Trophoblast cell (in vitro differentiated cells and primary cell): Measurements from ENCODE around the gene RHOD.
A peak's percentile ranks its signal among the peaks of the same experiment; 100 is the strongest.

Experiments used
- DNase-seq, 2 donors: peaks; one replicate each; pipeline ENCODE4 v3.0.0-alpha.2; 2016
- H2AFZ ChIP-seq: 2 replicates; pipeline ENCODE4 v1.6.1; 2013; ENCODE audit warnings: low read length, moderate library complexity, mild to moderate bottlenecking; ENCODE audit not compliant: insufficient read depth, poor library complexity
- H2AK5ac ChIP-seq: 2 replicates; pipeline ENCODE4 v1.6.1; 2013; ENCODE audit warnings: mild to moderate bottlenecking, low read length
- H2BK120ac ChIP-seq: 2 replicates; pipeline ENCODE4 v1.6.1; 2013; ENCODE audit warnings: low read length, mild to moderate bottlenecking, moderate library complexity; ENCODE audit not compliant: insufficient read depth, poor library complexity
- H2BK12ac ChIP-seq: 2 replicates; pipeline ENCODE4 v1.6.1; 2013; ENCODE audit warnings: mild to moderate bottlenecking, low read length, moderate library complexity
- H2BK5ac ChIP-seq: 2 replicates; pipeline ENCODE4 v1.6.1; 2013; ENCODE audit warnings: low read length, low read depth, moderate library complexity, mild to moderate bottlenecking; ENCODE audit not compliant: poor library complexity
- H3K14ac ChIP-seq: 2 replicates; pipeline ENCODE4 v1.6.1; 2013; ENCODE audit warnings: mild to moderate bottlenecking, low read length
- H3K18ac ChIP-seq: 2 replicates; pipeline ENCODE4 v1.6.1; 2013; ENCODE audit warnings: mild to moderate bottlenecking, low read length
- H3K23ac ChIP-seq: 2 replicates; pipeline ENCODE4 v1.6.1; 2013; ENCODE audit warnings: low read length
- H3K27ac ChIP-seq: 2 replicates; pipeline ENCODE4 v1.5.1; 2013; ENCODE audit warnings: low read depth, mild to moderate bottlenecking, inconsistent platforms, low read length, moderate library complexity
- H3K27me3 ChIP-seq: 2 replicates; pipeline ENCODE4 v1.6.1; 2013; ENCODE audit warnings: inconsistent platforms, mild to moderate bottlenecking, low read length, moderate library complexity; ENCODE audit not compliant: insufficient read depth
- H3K36me3 ChIP-seq, 2 experiments: 1 replicate in 1 of 2; 2 replicates in 1 of 2; pipeline ENCODE4 v1.6.1; 2013; ENCODE audit warnings: low read length in 2 of 2, mild to moderate bottlenecking in 2 of 2, moderate library complexity in 1 of 2; ENCODE audit not compliant: insufficient read depth in 2 of 2, control insufficient read depth in 1 of 2
- H3K4ac ChIP-seq: 2 replicates; pipeline ENCODE4 v1.6.1; 2013; ENCODE audit warnings: low read depth, mild to moderate bottlenecking, low read length, moderate library complexity
- H3K4me1 ChIP-seq, 2 experiments: 1 replicate in 1 of 2; 2 replicates in 1 of 2; pipeline ENCODE4 v1.6.1; 2013; ENCODE audit warnings: low read length in 2 of 2, mild to moderate bottlenecking in 2 of 2, moderate library complexity in 1 of 2; ENCODE audit not compliant: insufficient read depth in 2 of 2, control insufficient read depth in 1 of 2
- H3K4me2 ChIP-seq: 2 replicates; pipeline ENCODE4 v1.6.1; 2013; ENCODE audit warnings: inconsistent platforms, mild to moderate bottlenecking, low read length, moderate library complexity
- H3K4me3 ChIP-seq: 2 replicates; pipeline ENCODE4 v1.5.1; 2013; ENCODE audit warnings: mild to moderate bottlenecking, low read depth, low read length, inconsistent platforms
- H3K79me1 ChIP-seq: one replicate; pipeline ENCODE4 v1.6.1; 2013; ENCODE audit warnings: low read length
- H3K79me2 ChIP-seq: 2 replicates; pipeline ENCODE4 v1.6.1; 2013; ENCODE audit warnings: low read length, mild to moderate bottlenecking; ENCODE audit not compliant: control insufficient read depth, insufficient read depth, poor library complexity
- H3K9ac ChIP-seq: 2 replicates; pipeline ENCODE4 v1.6.1; 2013; ENCODE audit warnings: mild to moderate bottlenecking, low read length
- H3K9me3 ChIP-seq: 2 replicates; pipeline ENCODE4 v1.6.1; 2013; ENCODE audit warnings: low read depth, mild to moderate bottlenecking, control low read depth, inconsistent platforms, low read length; ENCODE audit not compliant: insufficient read depth
- H4K12ac ChIP-seq: 2 replicates; pipeline ENCODE4 v1.6.1; 2013; ENCODE audit warnings: low read depth, mild to moderate bottlenecking, low read length, moderate library complexity
- H4K8ac ChIP-seq: 2 replicates; pipeline ENCODE4 v1.6.1; 2013; ENCODE audit warnings: low read depth, mild to moderate bottlenecking, low read length, moderate library complexity
- H4K91ac ChIP-seq: one replicate; pipeline ENCODE4 v1.6.1; 2013; ENCODE audit warnings: low read depth, mild to moderate bottlenecking, low read length, moderate library complexity
- WGBS: extraction: QIAGEN DNeasy Blood & Tissue Kit; methylation state at CpG from one replicate; pipeline ENCODE4 v1.1.7; 2013; ENCODE audit warnings: missing lambda C conversion rate; ENCODE audit not compliant: insufficient read length, insufficient coverage; ENCODE audit errors: extremely low coverage; 5-methylcytosine and 5-hydroxymethylcytosine counted together

Gene RHOD

GRCh38 chr11:67095214-67095507 lies 38.5 kb downstream of the RHOD start:
- Histone ChIP-seq H3K4ac (no peak overlapping the region), H3K36me3 (no peaks in the 10 kb centered on the region), H3K4me1 (no peaks in the 10 kb centered on the region), H3K23ac (no peak overlapping the region), H2AFZ (no peak overlapping the region), H3K27me3 (no peaks in the 10 kb centered on the region), H3K4me2 (no peak overlapping the region), H2AK5ac (no peak overlapping the region), H2BK12ac (no peak overlapping the region), H3K4me3 (no peak overlapping the region), H3K14ac (no peak overlapping the region), H3K9me3 (peaks cover 2% of the 10 kb centered on the region), H3K18ac (no peak overlapping the region), H4K12ac (no peak overlapping the region), H3K79me1 (no peaks in the 10 kb centered on the region), H2BK120ac (no peak overlapping the region), H3K79me2 (no peaks in the 10 kb centered on the region), H2BK5ac (no peak overlapping the region), H4K8ac (no peak overlapping the region), H3K27ac (no peak overlapping the region), H3K9ac (no peak overlapping the region), H4K91ac (no peak overlapping the region)
- no peak for DNase-seq
- WGBS: no CpG with 5 or more reads among the region's 1 CpG

GRCh38 chr11:67098799-67099429 lies 42.3 kb downstream of the RHOD start:
- Histone ChIP-seq H4K91ac (no peak overlapping the region), H3K4ac (no peak overlapping the region)

GRCh38 chr11:67099831-67100324 lies 43.2 kb downstream of the RHOD start:
- H2BK12ac ChIP-seq: no peak overlapping the region
- no CpG with 5 or more reads among the region's 6 CpGs for WGBS

More at GRCh38 chr11:67098799-67099429, 42.3 kb downstream of the RHOD start:
- H3K23ac ChIP-seq: no peak overlapping the region
- H2BK120ac ChIP-seq: no peak overlapping the region
- H3K18ac ChIP-seq: no peak overlapping the region
- no peak overlapping the region for H3K14ac ChIP-seq
- no peak overlapping the region for H2BK5ac ChIP-seq
- no peaks in the 10 kb centered on the region for H3K79me1 ChIP-seq
- H3K36me3 ChIP-seq: no peaks in the 10 kb centered on the region
- H2BK12ac ChIP-seq: no peak overlapping the region
- H3K27ac ChIP-seq: no peak overlapping the region
- H3K27me3 ChIP-seq: no peaks in the 10 kb centered on the region
- no peak overlapping the region for H3K4me3 ChIP-seq
- H2AK5ac ChIP-seq: no peak overlapping the region
- H3K79me2 ChIP-seq: no peaks in the 10 kb centered on the region
- no CpG with 5 or more reads among the region's 6 CpGs for WGBS
- no peaks in the 10 kb centered on the region for H3K4me1 ChIP-seq
- no peak overlapping the region for H4K12ac ChIP-seq
- peaks cover 2% of the 10 kb centered on the region for H3K9me3 ChIP-seq
- H3K4me2 ChIP-seq: no peak overlapping the region
- H2AFZ ChIP-seq: no peak overlapping the region
- DNase-seq: no peak
- H4K8ac ChIP-seq: no peak overlapping the region
- no peak overlapping the region for H3K9ac ChIP-seq

GRCh38 chr11:67102664-67103063 lies 46.0 kb downstream of the RHOD start:
- WGBS: no CpG with 5 or more reads among the region's 8 CpGs
- no peak overlapping the region for H3K9ac ChIP-seq
- no peak for DNase-seq

More at GRCh38 chr11:67099831-67100324, 43.2 kb downstream of the RHOD start:
- no peak overlapping the region for H3K23ac ChIP-seq
- no peaks in the 10 kb centered on the region for H3K4me1 ChIP-seq
- H3K9me3 ChIP-seq: peaks cover 2% of the 10 kb centered on the region
- no peak overlapping the region for H2AFZ ChIP-seq
- H3K9ac ChIP-seq: no peak overlapping the region
- no peaks in the 10 kb centered on the region for H3K79me2 ChIP-seq
- no peak overlapping the region for H3K27ac ChIP-seq
- H3K14ac ChIP-seq: no peak overlapping the region
- H3K36me3 ChIP-seq: no peaks in the 10 kb centered on the region
- H3K27me3 ChIP-seq: no peaks in the 10 kb centered on the region
- no peak overlapping the region for H2BK120ac ChIP-seq
- H4K91ac ChIP-seq: no peak overlapping the region
- no peak for DNase-seq
- no peak overlapping the region for H3K4ac ChIP-seq
- H3K4me3 ChIP-seq: peak overlapping the region; percentile 23
- no peak overlapping the region for H4K8ac ChIP-seq
- no peak overlapping the region for H4K12ac ChIP-seq
- no peak overlapping the region for H2AK5ac ChIP-seq
- no peak overlapping the region for H2BK5ac ChIP-seq
- H3K4me2 ChIP-seq: no peak overlapping the region
- H3K18ac ChIP-seq: no peak overlapping the region
- H3K79me1 ChIP-seq: no peaks in the 10 kb centered on the region

More at GRCh38 chr11:67102664-67103063, 46.0 kb downstream of the RHOD start:
- no peak overlapping the region for H3K27ac ChIP-seq
- no peak overlapping the region for H2BK120ac ChIP-seq
- no peak overlapping the region for H3K14ac ChIP-seq
- H3K79me2 ChIP-seq: no peaks in the 10 kb centered on the region
- no peaks in the 10 kb centered on the region for H3K79me1 ChIP-seq
- no peak overlapping the region for H3K4me3 ChIP-seq
- H3K4me2 ChIP-seq: no peak overlapping the region
- H3K9me3 ChIP-seq: peaks cover 2% of the 10 kb centered on the region
- H3K4me1 ChIP-seq: no peaks in the 10 kb centered on the region
- no peaks in the 10 kb centered on the region for H3K27me3 ChIP-seq
- H3K4ac ChIP-seq: no peak overlapping the region
- H2AFZ ChIP-seq: no peak overlapping the region
- no peak overlapping the region for H4K91ac ChIP-seq
- no peak overlapping the region for H4K12ac ChIP-seq
- H2BK12ac ChIP-seq: no peak overlapping the region
- H2AK5ac ChIP-seq: no peak overlapping the region
- no peak overlapping the region for H4K8ac ChIP-seq
- H3K36me3 ChIP-seq: no peaks in the 10 kb centered on the region
- no peak overlapping the region for H3K23ac ChIP-seq
- no peak overlapping the region for H2BK5ac ChIP-seq
- no peak overlapping the region for H3K18ac ChIP-seq
